ENCODE data around the gene MAN2B2. TPM values are rescaled to one million over a fixed set of nuclear protein-coding genes. Genes with fewer than 3 reads are reported as not detected.

Gene MAN2B2
- total and polyA plus RNA-seq, 9 of the 15 experiments (the other 6 are each of a cell fraction or from before 2014, with no cell fraction given): 0.21 to 8.8 (median 3.7) TPM

DNA sequence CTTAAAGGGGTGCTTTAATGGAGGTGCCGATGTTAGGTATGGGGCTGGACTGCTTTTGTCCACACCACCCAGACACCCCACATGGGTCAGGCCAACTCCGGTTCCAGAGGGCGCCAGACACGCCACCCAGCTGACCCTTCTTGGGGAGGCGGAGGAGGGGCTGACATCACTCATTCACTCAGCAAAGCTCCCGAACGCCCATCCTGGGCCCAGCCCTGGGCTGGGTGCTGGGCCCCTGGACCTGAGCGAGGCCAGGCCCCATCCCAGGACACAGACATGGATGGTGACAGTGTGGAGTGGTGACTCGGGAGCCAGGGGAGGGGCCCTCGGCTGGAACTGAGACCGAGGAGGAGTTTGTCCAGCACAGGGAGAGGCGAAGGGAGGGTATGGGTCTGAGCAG is 28.1 kb downstream of the MAN2B2 start:
- intact Hi-C loops (cut with micrococcal nuclease) (no loop called here), in situ Hi-C loops (cut with MboI) (no loop called here)
- CTCF ChIA-PET (ENCODE audit: low intra/inter-chr PET ratio): no interaction called here

DNA sequence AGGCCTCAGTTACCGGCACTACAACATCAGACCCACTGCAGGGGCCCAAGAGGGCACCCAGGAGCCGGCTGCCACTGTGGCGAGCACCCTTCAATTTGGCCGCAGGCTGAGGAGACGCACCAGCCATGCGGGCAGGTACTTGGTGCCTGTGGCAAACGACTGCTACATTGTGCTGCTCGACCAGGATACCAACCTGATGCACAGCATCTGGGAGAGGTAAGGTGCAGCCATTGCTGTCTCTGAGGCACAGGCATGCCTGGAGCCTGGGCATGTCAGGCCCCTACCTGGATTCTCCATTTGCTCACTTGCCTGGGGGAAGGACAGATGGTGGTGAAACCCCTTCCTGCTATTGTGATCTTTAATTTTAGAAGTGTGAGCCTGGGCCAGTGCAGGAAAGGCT is 30.1 kb downstream of the MAN2B2 start:
- ChIA-PET POLR2A (interaction anchor here (0.8 to 1.2 kb wide), 2 partner anchors 11 to 678 kb away, joined by 4 to 5 read pairs; no protein-coding TSS in a partner anchor), CTCF (ENCODE audit: low intra/inter-chr PET ratio) (no interaction called here)
- BruUV-seq (replicated peaks): no TSS peak
- in situ Hi-C loops (cut with MboI) (no loop called here), intact Hi-C loops (cut with micrococcal nuclease) (no loop called here)
- DNase-seq (ENCODE audit: extremely low read depth in 1 of 4, low spot score in 3 of 4) (no peak), ATAC-seq (no peak), FAIRE-seq (no peak)
- no peaks in the 10 kb centered on the region for H3K9me1 ChIP-seq (ENCODE audit: control insufficient read depth, insufficient read depth, low read length)
- H3K27ac ChIP-seq (ENCODE audit: extremely low read depth, low read depth, low read length): no peak overlapping the region
- H2AFZ ChIP-seq (ENCODE audit: low read depth, low read length): no peak overlapping the region
- H3K27me3 ChIP-seq (ENCODE audit: control insufficient read depth in 2 of 2, insufficient read depth in 2 of 2, low read length in 2 of 2): no peaks in the 10 kb centered on the region
- 0 out of 2 replicates have a peak, but pooled peaks cover 4% of the 10 kb centered on the region for H4K20me1 ChIP-seq (replicated peaks; ENCODE audit: control insufficient read depth, insufficient read depth, low read length)
- peak; percentile 48 for TF ChIP-seq ZFP36 (IDR thresholded peaks at IDR 0.05; ENCODE audit: low read depth, low read length, partially characterized antibody)
- TF ChIP-seq, protein P1, sequence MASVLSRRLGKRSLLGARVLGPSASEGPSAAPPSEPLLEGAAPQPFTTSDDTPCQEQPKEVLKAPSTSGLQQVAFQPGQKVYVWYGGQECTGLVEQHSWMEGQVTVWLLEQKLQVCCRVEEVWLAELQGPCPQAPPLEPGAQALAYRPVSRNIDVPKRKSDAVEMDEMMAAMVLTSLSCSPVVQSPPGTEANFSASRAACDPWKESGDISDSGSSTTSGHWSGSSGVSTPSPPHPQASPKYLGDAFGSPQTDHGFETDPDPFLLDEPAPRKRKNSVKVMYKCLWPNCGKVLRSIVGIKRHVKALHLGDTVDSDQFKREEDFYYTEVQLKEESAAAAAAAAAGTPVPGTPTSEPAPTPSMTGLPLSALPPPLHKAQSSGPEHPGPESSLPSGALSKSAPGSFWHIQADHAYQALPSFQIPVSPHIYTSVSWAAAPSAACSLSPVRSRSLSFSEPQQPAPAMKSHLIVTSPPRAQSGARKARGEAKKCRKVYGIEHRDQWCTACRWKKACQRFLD (CRISPR knock-in tag; IDR thresholded peaks at IDR 0.05): no peak
- peaks cover 3% of the 10 kb centered on the region; the same call in 1 of the 3 replicates for H3K36me3 ChIP-seq (ENCODE audit: control insufficient read depth, insufficient read depth, low read length)
- no peak overlapping the region for H3K9ac ChIP-seq (ENCODE audit: insufficient read depth in 1 of 2, low read depth in 2 of 2, low read length in 2 of 2)
- 49% methylated on average over 6 of the region's 8 CpGs for WGBS (ENCODE audit: insufficient coverage, low coverage, missing lambda C conversion rate)
- no peak overlapping the region for H3K4me3 ChIP-seq
- no peaks in the 10 kb centered on the region for H3K9me3 ChIP-seq (replicated peaks; ENCODE audit: control insufficient read depth, insufficient read depth, low read depth, low read length)
- H3K4me2 ChIP-seq (ENCODE audit: insufficient read depth, low read length): no peak overlapping the region
- H3K79me2 ChIP-seq (ENCODE audit: control insufficient read depth, insufficient read depth, low read length): no peaks in the 10 kb centered on the region
- peaks cover 0 to 4% of the 10 kb centered on the region in 2 experiments; a peak in 1 of 5 replicates for H3K4me1 ChIP-seq (replicated peaks in 1 of 2; ENCODE audit: control insufficient read depth in 2 of 2, insufficient read depth in 2 of 2, low read length in 2 of 2)

More for the DNA sequence above, 28.1 kb downstream of the MAN2B2 start:
- Histone ChIP-seq H3K36me3 (ENCODE audit: control insufficient read depth, insufficient read depth, low read length) (peaks cover 3% of the 10 kb centered on the region; the same call in 1 of the 3 replicates), H3K9me3 (replicated peaks; ENCODE audit: control insufficient read depth, insufficient read depth, low read depth, low read length) (no peaks in the 10 kb centered on the region), H3K4me2 (ENCODE audit: insufficient read depth, low read length) (no peak overlapping the region), H4K20me1 (replicated peaks; ENCODE audit: control insufficient read depth, insufficient read depth, low read length) (no peaks in the 10 kb centered on the region), H3K4me1 (replicated peaks in 1 of 2; ENCODE audit: control insufficient read depth in 2 of 2, insufficient read depth in 2 of 2, low read length in 2 of 2) (peaks cover 0 to 4% of the 10 kb centered on the region in 2 experiments; a peak in 1 of 5 replicates), H3K79me2 (ENCODE audit: control insufficient read depth, insufficient read depth, low read length) (no peaks in the 10 kb centered on the region), H2AFZ (ENCODE audit: low read depth, low read length) (no peak overlapping the region), H3K27me3 (ENCODE audit: control insufficient read depth in 2 of 2, insufficient read depth in 2 of 2, low read length in 2 of 2) (no peaks in the 10 kb centered on the region), H3K27ac (ENCODE audit: extremely low read depth, low read depth, low read length) (no peak overlapping the region), H3K9ac (ENCODE audit: insufficient read depth in 1 of 2, low read depth in 2 of 2, low read length in 2 of 2) (no peak overlapping the region), H3K4me3 (no peak overlapping the region), H3K9me1 (ENCODE audit: control insufficient read depth, insufficient read depth, low read length) (no peaks in the 10 kb centered on the region)
- FAIRE-seq (no peak), DNase-seq (ENCODE audit: extremely low read depth in 1 of 4, low spot score in 3 of 4) (no peak), ATAC-seq (no peak)
- POLR2A ChIA-PET: interaction anchor here (0.7 kb wide), 2 partner anchors 9 to 116 kb away, joined by 3 read pairs; no protein-coding TSS in a partner anchor
- 73% methylated on average over 8 of the region's 12 CpGs for WGBS (ENCODE audit: insufficient coverage, low coverage, missing lambda C conversion rate)
- TF ChIP-seq POLR2G (IDR thresholded peaks at IDR 0.05; ENCODE audit: low read depth, low read length) (peak; percentile 62), SREBF1 (IDR thresholded peaks at IDR 0.05; ENCODE audit: borderline replicate concordance, low read depth, low read length) (no peak), KLF1 (tag; IDR thresholded peaks at IDR 0.05) (no peak), ARID2 (IDR thresholded peaks at IDR 0.05) (no peak), SUPT5H (IDR thresholded peaks at IDR 0.05) (no peak), CCNT2 (IDR thresholded peaks at IDR 0.05; ENCODE audit: borderline replicate concordance, extremely low read depth, insufficient read length, low read depth, low read length) (no peak)
- no TSS peak for BruUV-seq (replicated peaks)

All from K562 (cell line).